ENCODE results near the gene FAF1. TPM values are rescaled to one million over a fixed set of nuclear protein-coding genes. Genes with fewer than 3 reads are reported as not detected.

FAF1 gene
- polyA plus RNA-seq, 1 donor, result 72.3 TPM

DNA sequence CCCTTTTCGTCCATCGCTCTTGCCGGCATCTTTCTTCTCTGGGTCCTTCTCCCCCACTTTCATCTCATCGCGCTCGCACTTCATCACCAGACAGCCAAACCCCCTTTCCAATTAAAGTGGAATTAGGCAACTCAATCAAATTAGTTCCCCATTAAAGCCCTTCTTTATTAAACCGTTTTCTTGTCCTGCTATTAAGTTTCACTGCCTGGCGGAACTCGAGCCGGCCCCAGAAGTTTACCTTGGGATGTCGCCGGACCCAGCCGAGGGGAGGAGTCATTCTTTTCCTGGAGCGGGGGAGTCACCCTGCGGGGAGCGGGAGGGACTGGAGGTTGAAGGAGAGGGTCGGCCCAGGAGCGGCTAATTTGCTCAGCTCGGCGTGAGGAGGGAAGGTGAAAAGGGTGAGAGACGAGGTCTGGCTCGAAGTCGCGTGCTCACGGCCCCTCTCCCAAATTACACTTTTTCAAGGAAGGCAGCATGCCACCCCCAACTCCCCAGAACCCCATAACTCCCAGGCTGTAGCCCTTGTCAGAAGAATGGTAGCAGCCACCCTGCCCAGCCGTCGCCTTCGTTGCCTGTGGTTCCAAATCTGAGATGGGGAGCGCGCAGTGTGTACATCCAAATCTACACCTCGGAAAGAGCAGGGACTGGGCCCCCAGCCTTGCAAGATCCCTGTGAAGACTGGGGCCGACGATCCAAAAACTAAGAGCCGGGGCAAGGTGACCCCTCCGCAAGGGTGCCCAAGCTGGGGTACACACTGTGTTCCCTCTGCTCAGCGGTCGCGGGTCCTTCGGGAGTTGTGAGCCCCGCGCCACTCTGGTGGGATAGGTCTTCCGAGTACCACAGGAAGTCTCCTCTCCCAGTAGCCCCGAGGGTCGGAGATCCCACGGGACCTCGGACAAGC lies 543.3 kb downstream of the FAF1 start:
- no peak for DNase-seq

DNA sequence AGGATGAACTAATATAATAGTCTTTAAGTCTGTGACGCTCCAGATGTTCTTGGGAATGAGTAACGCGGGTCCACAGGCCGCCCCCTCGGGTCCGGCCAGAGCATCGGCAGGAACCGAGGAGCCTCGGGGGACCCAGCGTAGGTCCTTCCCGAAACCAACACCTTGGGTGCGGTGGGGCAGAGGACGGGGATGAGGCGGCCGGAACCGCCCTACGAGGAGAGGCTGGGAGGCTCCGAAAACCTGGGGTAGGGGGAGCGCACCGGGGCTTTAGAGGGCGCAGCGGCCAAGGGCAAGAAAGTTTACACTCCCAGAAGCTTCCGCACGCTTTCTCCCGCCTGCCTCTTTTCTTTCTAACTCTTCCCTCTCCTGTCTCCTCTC lies 543.9 kb downstream of the FAF1 start:
- DNase-seq, result no peak

DNA sequence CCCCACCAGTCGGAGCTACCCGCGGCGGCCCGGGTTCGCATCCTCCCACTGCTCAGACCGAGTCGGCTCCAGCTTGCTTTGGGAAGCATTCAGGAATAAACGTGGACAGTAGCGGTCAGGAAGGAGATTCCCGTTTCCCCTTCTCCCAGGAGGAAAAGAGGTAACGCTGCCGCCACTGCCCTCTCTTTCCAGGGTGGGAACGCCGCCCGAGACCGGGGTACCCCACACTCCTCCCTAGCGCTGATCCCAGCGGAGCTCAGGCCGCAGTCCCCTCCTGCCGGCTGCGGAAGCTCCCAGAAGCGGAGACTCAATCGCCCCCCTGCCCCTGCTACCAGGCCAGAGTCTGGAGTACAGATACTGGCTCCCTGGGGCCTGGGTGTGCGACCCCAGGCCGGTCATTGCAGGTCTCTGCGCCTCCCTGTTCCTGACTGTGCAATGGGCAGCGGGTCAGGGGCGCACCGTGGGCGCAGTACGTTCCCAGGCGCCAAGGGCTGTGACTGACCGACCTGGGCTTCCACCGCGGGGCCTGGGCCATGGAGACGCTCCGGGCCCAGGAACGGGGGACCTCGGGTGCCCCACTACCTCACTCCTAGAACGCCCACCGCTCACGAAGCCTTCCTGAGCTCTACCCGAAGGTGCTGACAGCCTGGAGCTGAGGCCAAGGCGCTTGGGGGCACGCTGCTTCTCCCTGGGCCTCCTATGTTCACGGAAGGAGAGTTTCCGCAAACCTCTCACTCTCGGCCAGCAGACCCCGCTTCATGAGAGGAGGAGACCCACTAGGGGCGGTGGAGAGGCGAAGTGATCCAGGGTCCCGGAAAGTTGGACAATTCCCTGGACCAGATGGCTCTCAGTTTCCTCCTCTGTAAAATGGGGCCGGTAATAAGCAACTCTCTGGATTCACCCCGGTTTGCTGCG lies 544.6 kb downstream of the FAF1 start:
- DNase-seq, result no peak

DNA sequence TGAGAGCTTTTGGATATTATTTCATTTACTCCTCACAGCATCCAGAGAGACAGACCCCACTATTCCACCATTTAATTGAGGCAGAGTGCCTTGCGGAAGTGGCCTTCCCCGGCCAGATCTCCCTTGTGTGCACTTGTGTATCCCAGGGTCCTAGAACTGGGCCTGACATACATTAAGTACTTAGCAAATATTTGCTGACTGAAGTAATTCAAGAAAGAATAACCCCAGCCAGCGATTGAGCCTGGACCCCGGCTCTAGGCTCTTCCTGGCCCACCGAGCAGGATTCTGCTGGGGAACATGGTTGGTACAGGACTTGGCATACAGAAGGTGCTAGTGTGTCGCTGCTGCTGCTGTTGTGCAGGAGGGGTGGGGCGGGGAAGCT lies 545.2 kb downstream of the FAF1 start:
- no peak for DNase-seq

DNA sequence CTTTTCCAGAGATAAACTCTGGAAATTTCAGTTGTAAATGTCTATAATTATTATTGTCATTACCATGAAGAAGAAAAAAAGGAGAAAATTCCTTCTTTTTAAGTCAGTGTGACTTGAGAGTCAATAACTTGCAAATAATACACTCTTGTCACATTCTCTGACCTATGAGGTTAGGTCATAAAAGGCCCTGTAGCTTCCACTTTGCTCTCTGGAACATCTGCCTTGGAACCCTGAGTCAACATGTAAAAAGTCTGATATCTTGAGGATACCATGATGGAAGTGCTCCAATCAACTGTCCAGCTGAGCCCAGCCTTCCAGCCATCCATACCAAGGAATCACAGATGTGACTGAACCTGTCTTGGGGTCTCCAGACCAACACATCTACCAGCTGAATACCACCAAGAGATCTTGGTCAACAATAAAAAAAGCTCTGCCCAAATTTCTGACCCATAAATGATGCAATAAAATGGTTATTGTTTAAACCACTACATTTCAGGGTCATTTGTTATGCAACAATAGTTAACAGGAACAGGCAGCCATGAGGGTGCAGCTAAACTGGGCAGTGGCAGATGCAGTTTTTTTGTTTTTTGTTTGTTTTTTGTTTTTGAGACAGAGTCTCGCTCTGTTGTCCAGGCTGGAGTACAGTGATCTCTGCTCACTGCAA lies 547.1 kb downstream of the FAF1 start:
- no peak for DNase-seq

DNA sequence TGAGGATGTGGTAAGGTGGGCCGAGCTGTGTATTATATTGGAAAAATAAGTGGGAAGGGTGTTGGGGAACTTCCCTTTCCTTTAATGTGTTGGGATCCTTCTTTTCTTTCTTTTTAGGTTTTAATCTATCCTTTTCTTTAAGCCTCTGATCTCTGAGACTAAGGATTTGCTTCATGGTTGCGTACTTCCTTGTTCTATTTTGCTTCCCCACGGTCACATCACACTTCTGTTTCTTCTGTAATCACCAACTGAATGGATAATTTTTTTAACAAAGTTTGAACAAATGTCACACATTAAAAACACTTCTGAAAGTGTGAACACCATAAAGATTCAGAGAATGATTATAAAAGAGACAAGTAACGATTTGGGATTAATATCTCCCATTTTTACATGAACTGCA lies 554.3 kb downstream of the FAF1 start:
- no peak for DNase-seq

DNA sequence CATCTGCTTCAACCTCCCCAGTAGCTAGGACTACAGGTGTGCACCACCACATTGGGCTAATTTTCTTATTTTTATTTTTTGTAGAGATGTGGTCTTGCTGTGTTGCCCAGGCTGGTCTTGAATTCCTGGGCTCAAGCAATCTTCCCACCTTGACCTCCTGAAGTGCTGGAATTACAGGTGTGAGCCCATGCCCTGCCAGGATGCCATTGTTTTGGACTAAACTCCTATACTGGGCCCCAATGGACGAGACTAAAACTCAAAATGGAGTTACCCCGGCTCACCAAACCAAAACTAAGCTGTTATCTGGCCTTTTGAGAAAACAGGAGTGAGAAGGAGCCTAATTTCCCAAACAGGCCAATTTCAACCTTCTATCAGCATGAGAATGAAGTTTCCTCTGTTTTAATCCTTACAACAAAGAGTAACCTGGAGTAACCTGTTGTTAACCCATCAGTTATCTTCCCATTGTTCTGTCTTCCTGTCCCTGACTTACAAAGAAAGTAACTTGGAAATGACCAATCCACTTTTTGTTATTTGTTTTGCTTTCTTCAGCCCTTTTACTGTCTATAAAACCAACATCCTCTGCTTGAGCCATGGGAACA lies 566.4 kb downstream of the FAF1 start:
- DNase-seq, result no peak

Other genes starting within 250 kb of the FAF1 start
- 12.4 TPM for gene CDKN2C, start 10.0 kb upstream of the FAF1 start, polyA plus RNA-seq (ENCODE audit: insufficient read length)
- gene C1orf185, start 142.0 kb upstream of the FAF1 start, polyA plus RNA-seq (ENCODE audit: insufficient read length), result not detected

All from left kidney (tissue), 2 donors.